HepG2 (cell line): ENCODE measurements around the gene UCP3. TPM values are rescaled to one million over a fixed set of nuclear protein-coding genes. Genes with fewer than 3 reads are reported as not detected.

Experiments
- ELF1 ChIP-seq: sonication (generic); formaldehyde crosslinking; IDR thresholded peaks from 2 replicates; pipeline ENCODE4 v1.4.0; 2020; ENCODE audit warnings: missing genetic modification reagents
- GABPB1 ChIP-seq: IDR thresholded peaks from 2 replicates; pipeline ENCODE4 v1.6.1; 2016; ENCODE audit warnings: mild to moderate bottlenecking, missing genetic modification reagents, moderate library complexity, missing compliant biosample characterization
- HOXD1 ChIP-seq: sonication (generic); formaldehyde crosslinking; IDR thresholded peaks from 2 replicates; pipeline ENCODE4 v1.5.0; 2020; ENCODE audit warnings: missing genetic modification reagents
- KDM1A ChIP-seq: IDR thresholded peaks from 2 replicates; pipeline ENCODE4 v1.6.1; 2016; ENCODE audit warnings: missing compliant biosample characterization
- NKX3-1 ChIP-seq: sonication (generic); formaldehyde crosslinking; IDR thresholded peaks from 2 replicates; pipeline ENCODE4 v1.5.0; 2020; ENCODE audit warnings: missing genetic modification reagents
- NPAS2 ChIP-seq: sonication (generic); formaldehyde crosslinking; IDR thresholded peaks from 2 replicates; pipeline ENCODE4 v1.8.0; 2022; ENCODE audit warnings: mild to moderate bottlenecking, missing genetic modification reagents, borderline replicate concordance
- PHF5A ChIP-seq: IDR thresholded peaks from one replicate; pipeline ENCODE4 v1.6.1; 2018; ENCODE audit warnings: low read depth, missing genetic modification reagents; ENCODE audit not compliant: unreplicated experiment
- RAD21 ChIP-seq: fragments of 450-650 bp; formaldehyde crosslinking; IDR thresholded peaks from 2 replicates; pipeline ENCODE4 v1.5.0; 2020; ENCODE audit warnings: mild to moderate bottlenecking
- RBM39 ChIP-seq: fragments of 200-400 bp; formaldehyde crosslinking; IDR thresholded peaks from one replicate; pipeline ENCODE4 v1.6.1; 2018; ENCODE audit warnings: antibody characterized with exemption, mild to moderate bottlenecking, low read depth, low read length; ENCODE audit not compliant: poor library complexity, severe bottlenecking
- RFX5 ChIP-seq: IDR thresholded peaks from 2 replicates; pipeline ENCODE4 v1.6.1; 2011; ENCODE audit warnings: low read depth, low read length, improper control_type of control experiment
- SALL1 ChIP-seq: sonication (generic); formaldehyde crosslinking; IDR thresholded peaks from 2 replicates; pipeline ENCODE4 v1.8.0; 2022; ENCODE audit warnings: mild to moderate bottlenecking, missing genetic modification reagents
- SETDB1 ChIP-seq: sonication (generic); formaldehyde crosslinking; IDR thresholded peaks from 2 replicates; pipeline ENCODE4 v1.5.1; 2020; ENCODE audit warnings: missing genetic modification reagents, mild to moderate bottlenecking, borderline replicate concordance
- SIN3A ChIP-seq: IDR thresholded peaks from 2 replicates; pipeline ENCODE4 v1.6.1; 2011; ENCODE audit warnings: low read depth, mild to moderate bottlenecking, control low read depth, low read length, borderline replicate concordance
- TRIM24 ChIP-seq: sonication (generic); formaldehyde crosslinking; IDR thresholded peaks from 2 replicates; pipeline ENCODE4 v1.8.0; 2022; ENCODE audit warnings: mild to moderate bottlenecking, missing genetic modification reagents
- ZBTB7A ChIP-seq: sonication (generic); formaldehyde crosslinking; IDR thresholded peaks from 2 replicates; pipeline ENCODE4 v1.8.0; 2022; ENCODE audit warnings: mild to moderate bottlenecking, missing genetic modification reagents
- ZFAT ChIP-seq: sonication (generic); formaldehyde crosslinking; conservative IDR thresholded peaks from 2 replicates; pipeline ENCODE4 v1.8.1; 2023; ENCODE audit warnings: missing genetic modification reagents, inconsistent platforms
- ZNF121 ChIP-seq: sonication (generic); formaldehyde crosslinking; IDR thresholded peaks from 2 replicates; pipeline ENCODE4 v1.5.0; 2020; ENCODE audit warnings: mild to moderate bottlenecking, missing genetic modification reagents
- ZNF136 ChIP-seq: sonication (generic); formaldehyde crosslinking; IDR thresholded peaks from 2 replicates; pipeline ENCODE4 v1.8.1; 2022; ENCODE audit warnings: low read depth, mild to moderate bottlenecking, moderate library complexity, missing genetic modification reagents
- ZNF282 ChIP-seq: fragments of 450-650 bp; IDR thresholded peaks from 2 replicates; pipeline ENCODE4 v1.6.1; 2018; ENCODE audit not compliant: partially characterized antibody
- ZNF619 ChIP-seq: sonication (generic); formaldehyde crosslinking; IDR thresholded peaks from 2 replicates; pipeline ENCODE4 v1.4.0; 2020; ENCODE audit warnings: mild to moderate bottlenecking, missing genetic modification reagents
- ZNF776 ChIP-seq: sonication (generic); formaldehyde crosslinking; IDR thresholded peaks from 2 replicates; pipeline ENCODE4 v1.4.0; 2020; ENCODE audit warnings: mild to moderate bottlenecking, missing genetic modification reagents
- polyA plus RNA-seq, 8 experiments: library from polyadenylated mRNA; depleted of rRNA in 3 of 8; stranded (reverse) in 7 of 8; unstranded in 1 of 8; fragments of >200 nt; fragmentation: Illumina TruSeq in 4 of 8; extraction: Trizol in 4 of 8; gene quantifications; 2 replicates each; pipeline versions ENCODE4 v1.2.1 to v1.2.3, GENCODE V29; 2011 to 2016; ENCODE audit warnings: low read depth in 4 of 8, missing spikeins in 1 of 8, mixed read lengths in 1 of 8; ENCODE audit not compliant: insufficient read depth in 1 of 8
- total RNA-seq, 5 experiments: library from RNA; depleted of rRNA; stranded (reverse); fragments of >200 nt; fragmentation: Illumina TruSeq; extraction: Trizol; gene quantifications; 2 replicates each; pipeline ENCODE4 v1.2.3, GENCODE V29; 2016; ENCODE audit warnings: low read depth in 1 of 5
- TF ChIP-seq, protein P1 (sequence below): sonication (generic); formaldehyde crosslinking; IDR thresholded peaks from 2 replicates; pipeline ENCODE4 v1.4.0; 2020; ENCODE audit warnings: missing genetic modification reagents
- TF ChIP-seq, protein P2 (sequence below): sonication (generic); formaldehyde crosslinking; IDR thresholded peaks from 2 replicates; pipeline ENCODE4 v1.8.1; 2023; ENCODE audit warnings: mild to moderate bottlenecking, moderate library complexity, missing genetic modification reagents
- TF ChIP-seq, protein P3 (sequence below): sonication (generic); formaldehyde crosslinking; IDR thresholded peaks from 2 replicates; pipeline ENCODE4 v1.5.0; 2020; ENCODE audit warnings: missing genetic modification reagents
- TF ChIP-seq, protein P4 (sequence below): sonication (generic); formaldehyde crosslinking; IDR thresholded peaks from 2 replicates; pipeline ENCODE4 v1.5.0; 2020; ENCODE audit warnings: missing genetic modification reagents

The UCP3 gene
- total and polyA plus RNA-seq, 2 of the 13 experiments (the other 11 are each of a cell fraction or from before 2014, with no cell fraction given) = 0.37 TPM; not detected in 1

DNA sequence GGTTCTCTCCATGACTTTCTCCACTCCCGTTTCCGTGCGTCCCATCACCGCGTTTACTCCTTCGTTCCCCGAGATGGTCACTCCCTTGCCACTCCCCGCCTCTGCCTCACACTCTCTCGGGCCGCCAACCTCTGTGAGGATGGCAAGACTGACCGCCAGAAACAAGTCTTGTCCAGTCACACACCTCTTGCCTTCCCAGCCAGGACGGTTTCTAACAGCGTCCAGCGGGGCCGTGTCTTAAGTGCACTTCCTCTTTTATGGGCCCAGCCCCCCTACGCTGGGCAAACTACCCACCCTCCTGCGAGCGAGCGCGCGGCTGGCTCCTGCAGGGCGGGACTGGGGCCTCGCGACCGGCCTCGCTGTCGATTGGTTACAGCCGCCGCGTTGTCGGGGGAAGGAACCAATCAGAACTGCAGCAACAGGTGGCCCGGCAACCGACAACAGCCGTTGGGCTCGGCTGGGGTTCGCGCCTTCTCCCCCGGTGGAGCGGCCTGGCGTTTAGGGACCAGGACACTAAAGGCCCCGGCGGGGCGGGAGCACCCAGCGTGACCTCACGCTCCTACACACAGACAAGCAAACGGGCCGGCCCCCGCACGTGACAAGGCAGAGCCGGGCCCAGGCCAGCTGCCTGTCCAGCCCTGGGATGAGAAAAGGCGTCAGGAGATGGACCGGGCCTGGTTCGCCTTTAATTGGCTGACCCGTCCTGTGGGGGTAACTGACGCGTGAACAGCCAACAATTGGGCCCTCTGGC lies 25.7 kb downstream of the UCP3 start (continued):
- TF ChIP-seq ZFAT (CRISPR knock-in tag) (peak; percentile 84; the same call in 1 of the 2 replicates), GABPB1 (CRISPR knock-in tag) (peak; percentile 78), NKX3-1 (peak; percentile 96), ELF1 (peak; percentile 82), HOXD1 (CRISPR knock-in tag) (peak; percentile 91), RAD21 (CRISPR knock-in tag) (no peak), SIN3A (0 out of 2 replicates have a peak, but pooled peaks have one; percentile 11), ZNF776 (CRISPR knock-in tag) (peak; percentile 87), TRIM24 (CRISPR knock-in tag) (no peak), KDM1A (CRISPR knock-in tag) (no peak), ZNF282 (no peak), NPAS2 (CRISPR knock-in tag) (no peak), SETDB1 (CRISPR knock-in tag) (no peak), ZBTB7A (peak; percentile 83; the same call in 1 of the 2 replicates), PHF5A (no peak), RFX5 (peak; percentile 87), ZNF121 (CRISPR knock-in tag) (peak; percentile 60; the same call in 1 of the 2 replicates), ZNF136 (CRISPR knock-in tag) (peak; percentile 87), RBM39 (no peak), SALL1 (CRISPR knock-in tag) (peak; percentile 91), ZNF619 (CRISPR knock-in tag) (peak; percentile 76; the same call in 1 of the 2 replicates)
- TF ChIP-seq, protein P1, sequence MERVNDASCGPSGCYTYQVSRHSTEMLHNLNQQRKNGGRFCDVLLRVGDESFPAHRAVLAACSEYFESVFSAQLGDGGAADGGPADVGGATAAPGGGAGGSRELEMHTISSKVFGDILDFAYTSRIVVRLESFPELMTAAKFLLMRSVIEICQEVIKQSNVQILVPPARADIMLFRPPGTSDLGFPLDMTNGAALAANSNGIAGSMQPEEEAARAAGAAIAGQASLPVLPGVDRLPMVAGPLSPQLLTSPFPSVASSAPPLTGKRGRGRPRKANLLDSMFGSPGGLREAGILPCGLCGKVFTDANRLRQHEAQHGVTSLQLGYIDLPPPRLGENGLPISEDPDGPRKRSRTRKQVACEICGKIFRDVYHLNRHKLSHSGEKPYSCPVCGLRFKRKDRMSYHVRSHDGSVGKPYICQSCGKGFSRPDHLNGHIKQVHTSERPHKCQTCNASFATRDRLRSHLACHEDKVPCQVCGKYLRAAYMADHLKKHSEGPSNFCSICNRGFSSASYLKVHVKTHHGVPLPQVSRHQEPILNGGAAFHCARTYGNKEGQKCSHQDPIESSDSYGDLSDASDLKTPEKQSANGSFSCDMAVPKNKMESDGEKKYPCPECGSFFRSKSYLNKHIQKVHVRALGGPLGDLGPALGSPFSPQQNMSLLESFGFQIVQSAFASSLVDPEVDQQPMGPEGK (CRISPR knock-in tag) = peak; percentile 61; the same call in 1 of the 2 replicates
- TF ChIP-seq, protein P2, sequence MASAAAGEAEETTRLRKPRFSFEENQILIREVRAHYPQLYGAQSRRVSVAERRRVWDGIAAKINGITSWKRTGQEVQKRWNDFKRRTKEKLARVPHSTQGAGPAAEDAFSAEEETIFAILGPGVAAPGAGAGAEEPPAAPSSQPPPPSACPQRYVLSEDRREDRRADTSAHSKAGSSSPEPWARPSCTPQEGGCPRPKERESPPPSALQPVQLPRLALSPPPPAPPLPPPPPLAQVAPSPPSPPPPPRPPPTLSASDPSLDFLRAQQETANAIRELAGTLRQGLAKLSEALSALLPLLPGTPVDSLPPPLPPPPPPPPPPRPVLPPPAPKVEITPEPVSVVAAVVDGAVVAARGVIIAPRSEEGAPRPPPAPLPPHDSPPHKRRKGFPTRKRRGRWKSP (CRISPR knock-in tag) = peak; percentile 61; the same call in 1 of the 2 replicates
- TF ChIP-seq, protein P3, sequence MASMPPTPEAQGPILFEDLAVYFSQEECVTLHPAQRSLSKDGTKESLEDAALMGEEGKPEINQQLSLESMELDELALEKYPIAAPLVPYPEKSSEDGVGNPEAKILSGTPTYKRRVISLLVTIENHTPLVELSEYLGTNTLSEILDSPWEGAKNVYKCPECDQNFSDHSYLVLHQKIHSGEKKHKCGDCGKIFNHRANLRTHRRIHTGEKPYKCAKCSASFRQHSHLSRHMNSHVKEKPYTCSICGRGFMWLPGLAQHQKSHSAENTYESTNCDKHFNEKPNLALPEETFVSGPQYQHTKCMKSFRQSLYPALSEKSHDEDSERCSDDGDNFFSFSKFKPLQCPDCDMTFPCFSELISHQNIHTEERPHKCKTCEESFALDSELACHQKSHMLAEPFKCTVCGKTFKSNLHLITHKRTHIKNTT = 0 out of 2 replicates have a peak, but pooled peaks have one; percentile 9
- TF ChIP-seq, protein P4, sequence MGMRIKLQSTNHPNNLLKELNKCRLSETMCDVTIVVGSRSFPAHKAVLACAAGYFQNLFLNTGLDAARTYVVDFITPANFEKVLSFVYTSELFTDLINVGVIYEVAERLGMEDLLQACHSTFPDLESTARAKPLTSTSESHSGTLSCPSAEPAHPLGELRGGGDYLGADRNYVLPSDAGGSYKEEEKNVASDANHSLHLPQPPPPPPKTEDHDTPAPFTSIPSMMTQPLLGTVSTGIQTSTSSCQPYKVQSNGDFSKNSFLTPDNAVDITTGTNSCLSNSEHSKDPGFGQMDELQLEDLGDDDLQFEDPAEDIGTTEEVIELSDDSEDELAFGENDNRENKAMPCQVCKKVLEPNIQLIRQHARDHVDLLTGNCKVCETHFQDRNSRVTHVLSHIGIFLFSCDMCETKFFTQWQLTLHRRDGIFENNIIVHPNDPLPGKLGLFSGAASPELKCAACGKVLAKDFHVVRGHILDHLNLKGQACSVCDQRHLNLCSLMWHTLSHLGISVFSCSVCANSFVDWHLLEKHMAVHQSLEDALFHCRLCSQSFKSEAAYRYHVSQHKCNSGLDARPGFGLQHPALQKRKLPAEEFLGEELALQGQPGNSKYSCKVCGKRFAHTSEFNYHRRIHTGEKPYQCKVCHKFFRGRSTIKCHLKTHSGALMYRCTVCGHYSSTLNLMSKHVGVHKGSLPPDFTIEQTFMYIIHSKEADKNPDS (CRISPR knock-in tag) = peak; percentile 71; the same call in 1 of the 2 replicates
